H1 (cell line): ENCODE results near the gene NCAM1. TPM values are rescaled to one million over a fixed set of nuclear protein-coding genes. Genes with fewer than 3 reads are reported as not detected.

Source experiments
- CTCF ChIA-PET: fragments of 300-600 bp; sonication (Branson Sonifier 250); formaldehyde crosslinking; loops from one replicate; lab custom pipeline; 2021; ENCODE audit not compliant: partially characterized antibody; lab: Charles Lee
- POLR2A ChIA-PET: fragments of 300-600 bp; sonication (Branson Sonifier 250); formaldehyde crosslinking; loops from one replicate; lab custom pipeline; 2021; ENCODE audit warnings: inconsistent platforms; ENCODE audit not compliant: partially characterized antibody; lab: Charles Lee
- DNase-seq, 2 experiments: peaks; one replicate each; pipeline versions ENCODE4 v3.0.0 to v3.0.0-alpha.2; 2010 to 2022; ENCODE audit warnings: low spot score in 2 of 2, low read depth in 1 of 2, mixed read lengths in 1 of 2
- FAIRE-seq: peaks from 2 replicates; lab custom pipeline; 2011; peaks lifted over from hg19 to GRCh38; lab: Jason Lieb, UNC
- H2AFZ ChIP-seq: 2 replicates; pipeline ENCODE4 v1.8.1; 2012; ENCODE audit warnings: low read length, inconsistent platforms
- H2AK5ac ChIP-seq: 2 replicates; pipeline ENCODE4 v1.6.1; 2013; ENCODE audit warnings: low read depth, low read length
- H2BK120ac ChIP-seq: replicated peaks from 2 replicates; pipeline ENCODE3; 2013; ENCODE audit warnings: low read depth, low read length, inconsistent platforms
- H2BK12ac ChIP-seq: 2 replicates; pipeline ENCODE4 v1.6.1; 2013; ENCODE audit warnings: low read depth, low read length
- H2BK15ac ChIP-seq: 2 replicates; pipeline ENCODE4 v1.6.1; 2013; ENCODE audit warnings: low read length
- H2BK20ac ChIP-seq: 2 replicates; pipeline ENCODE4 v1.6.1; 2013; ENCODE audit warnings: low read length
- H2BK5ac ChIP-seq: 2 replicates; pipeline ENCODE4 v1.6.1; 2013; ENCODE audit warnings: low read depth, low read length
- H3K14ac ChIP-seq: 2 replicates; pipeline ENCODE4 v1.6.1; 2013; ENCODE audit warnings: inconsistent platforms; ENCODE audit not compliant: insufficient read length
- H3K18ac ChIP-seq: 2 replicates; pipeline ENCODE4 v1.6.1; 2013; ENCODE audit warnings: low read length; ENCODE audit errors: extremely low read depth
- H3K23ac ChIP-seq: 2 replicates; pipeline ENCODE4 v1.6.1; 2013; ENCODE audit warnings: inconsistent platforms; ENCODE audit not compliant: insufficient read length
- H3K23me2 ChIP-seq: 2 replicates; pipeline ENCODE4 v1.6.1; 2013; ENCODE audit warnings: low read depth, low read length
- H3K27ac ChIP-seq: 2 replicates; pipeline ENCODE4 v1.6.1; 2011; ENCODE audit warnings: low read depth, low read length, inconsistent platforms
- H3K27me3 ChIP-seq, 4 experiments: replicated peaks in 1 of 4; 1 replicate in 1 of 4; 2 replicates in 3 of 4; pipeline versions ENCODE4 v1.6.1 to v1.8.1; 2011 to 2013; ENCODE audit warnings: low read length in 3 of 4, mild to moderate bottlenecking in 3 of 4, inconsistent platforms in 2 of 4, mixed read lengths in 2 of 4, moderate library complexity in 1 of 4; ENCODE audit not compliant: control insufficient read depth in 3 of 4, insufficient read depth in 3 of 4; ENCODE audit errors: extremely low read depth in 1 of 4
- H3K36me3 ChIP-seq, 4 experiments: 2 replicates each; pipeline versions ENCODE4 v1.6.1 to v1.8.1; 2011 to 2013; ENCODE audit warnings: mild to moderate bottlenecking in 4 of 4, low read length in 3 of 4, moderate library complexity in 2 of 4, control low read depth in 1 of 4, inconsistent platforms in 1 of 4; ENCODE audit not compliant: insufficient read depth in 4 of 4, control insufficient read depth in 2 of 4
- H3K4ac ChIP-seq: replicated peaks from 2 replicates; pipeline ENCODE3; 2013; ENCODE audit warnings: low read length, low read depth, mixed read lengths, inconsistent platforms; ENCODE audit not compliant: insufficient read length
- H3K4me1 ChIP-seq, 4 experiments: replicated peaks in 1 of 4; 1 replicate in 1 of 4; 2 replicates in 3 of 4; pipeline versions ENCODE4 v1.6.1 to v1.8.1; 2011 to 2013; ENCODE audit warnings: low read length in 3 of 4, inconsistent platforms in 2 of 4, mixed read lengths in 1 of 4; ENCODE audit not compliant: insufficient read depth in 4 of 4, control insufficient read depth in 3 of 4
- H3K4me2 ChIP-seq, 2 experiments: 2 replicates each; pipeline versions ENCODE4 v1.6.1 to v1.8.1; 2011 to 2013; ENCODE audit warnings: low read depth in 2 of 2, low read length in 2 of 2, control low read depth in 1 of 2, inconsistent platforms in 1 of 2, mild to moderate bottlenecking in 1 of 2; ENCODE audit not compliant: insufficient read depth in 1 of 2
- H3K4me3 ChIP-seq, 4 experiments: fragments of 200-600, 300-600 bp in 1 of 4; sonication (generic), shearing (Covaris generic), sonication (Bioruptor Twin) in 1 of 4; 2 replicates each; pipeline versions ENCODE4 v1.5.1 to v1.8.1; 2011 to 2016; ENCODE audit warnings: low read length in 4 of 4, low read depth in 3 of 4, control low read depth in 2 of 4, inconsistent platforms in 2 of 4, mild to moderate bottlenecking in 2 of 4, mixed read lengths in 1 of 4, moderate library complexity in 1 of 4; ENCODE audit not compliant: insufficient read depth in 2 of 4; ENCODE audit errors: extremely low read depth in 1 of 4
- H3K56ac ChIP-seq: replicated peaks from 2 replicates; pipeline ENCODE3; 2013; ENCODE audit warnings: low read depth, mild to moderate bottlenecking, mixed read lengths, low read length, inconsistent platforms; ENCODE audit not compliant: insufficient read length
- H3K79me1 ChIP-seq: 2 replicates; pipeline ENCODE4 v1.6.1; 2013; ENCODE audit warnings: low read depth, low read length, control low read depth
- H3K79me2 ChIP-seq, 2 experiments: 2 replicates each; pipeline versions ENCODE4 v1.6.1 to v1.8.1; 2012 to 2013; ENCODE audit warnings: low read length in 2 of 2, mild to moderate bottlenecking in 2 of 2, inconsistent platforms in 1 of 2; ENCODE audit not compliant: insufficient read depth in 2 of 2, control insufficient read depth in 1 of 2
- H3K9ac ChIP-seq, 4 experiments: replicated peaks in 1 of 4; 1 replicate in 1 of 4; 2 replicates in 3 of 4; pipeline versions ENCODE4 v1.6.1 to v1.8.1; 2011 to 2013; ENCODE audit warnings: low read depth in 3 of 4, low read length in 3 of 4, control low read depth in 2 of 4, mild to moderate bottlenecking in 2 of 4, moderate library complexity in 2 of 4, inconsistent platforms in 1 of 4; ENCODE audit errors: extremely low read depth in 1 of 4
- H3K9me3 ChIP-seq, 2 experiments: 2 replicates each; pipeline versions ENCODE4 v1.6.1 to v1.8.1; 2012 to 2013; ENCODE audit warnings: mild to moderate bottlenecking in 2 of 2, moderate library complexity in 2 of 2, control low read depth in 1 of 2, inconsistent platforms in 1 of 2, low read depth in 1 of 2, low read length in 1 of 2, mixed read lengths in 1 of 2; ENCODE audit not compliant: insufficient read depth in 2 of 2
- H4K20me1 ChIP-seq, 2 experiments: replicated peaks in 1 of 2; 2 replicates each; pipeline versions ENCODE3 to v1.8.1; 2011 to 2013; ENCODE audit warnings: inconsistent platforms in 2 of 2, low read length in 2 of 2, mild to moderate bottlenecking in 1 of 2; ENCODE audit not compliant: insufficient read depth in 2 of 2, control insufficient read depth in 1 of 2
- H4K5ac ChIP-seq: 2 replicates; pipeline ENCODE4 v1.6.1; 2013; ENCODE audit warnings: low read length, low read depth, mixed read lengths, inconsistent platforms; ENCODE audit not compliant: insufficient read length
- H4K8ac ChIP-seq: 2 replicates; pipeline ENCODE4 v1.8.0; 2013; ENCODE audit warnings: mild to moderate bottlenecking, moderate library complexity, low read length, inconsistent platforms; ENCODE audit not compliant: insufficient read depth; ENCODE audit errors: extremely low read depth
- H4K91ac ChIP-seq: replicated peaks from 2 replicates; pipeline ENCODE3; 2013; ENCODE audit warnings: low read length, mixed read lengths, inconsistent platforms; ENCODE audit not compliant: insufficient read length
- GTF2F1 ChIP-seq: IDR thresholded peaks from 2 replicates; pipeline ENCODE4 v1.6.1; 2012; ENCODE audit warnings: low read depth, low read length, improper control_type of control experiment, borderline replicate concordance
- JUND ChIP-seq: IDR thresholded peaks from 2 replicates; pipeline ENCODE4 v1.6.1; 2011; ENCODE audit warnings: mild to moderate bottlenecking, improper control_type of control experiment, low read length
- KDM4A ChIP-seq: IDR thresholded peaks from one replicate; pipeline ENCODE4 v1.7.1; 2012; ENCODE audit warnings: low read depth, mild to moderate bottlenecking, moderate library complexity, low read length, inconsistent platforms; ENCODE audit not compliant: severe bottlenecking
- RAD21 ChIP-seq, 2 experiments: IDR thresholded peaks in 1 of 2; conservative IDR thresholded peaks in 1 of 2; 2 replicates each; pipeline ENCODE4 v1.6.1; 2011; ENCODE audit warnings: low read depth in 2 of 2, low read length in 2 of 2, improper control_type of control experiment in 1 of 2, inconsistent platforms in 1 of 2, mild to moderate bottlenecking in 1 of 2, moderate library complexity in 1 of 2
- SAP30 ChIP-seq: fragments of 300-600 bp; sonication (generic); IDR thresholded peaks from 2 replicates; pipeline ENCODE4 v1.7.1; 2012; ENCODE audit warnings: low read length, moderate library complexity, mild to moderate bottlenecking, inconsistent platforms; ENCODE audit not compliant: insufficient read depth, insufficient replicate concordance
- SIX5 ChIP-seq: IDR thresholded peaks from 2 replicates; pipeline ENCODE4 v1.6.1; 2011; ENCODE audit warnings: mild to moderate bottlenecking, low read depth, low read length
- WGBS, 2 experiments: shearing (Covaris generic) in 1 of 2; methylation state at CpG; one replicate each; pipeline versions ENCODE4 v1.1.6 to v1.1.7; 2013 to 2015; ENCODE audit warnings: low lambda C conversion rate in 2 of 2, mixed read lengths in 2 of 2, inconsistent platforms in 1 of 2, low coverage in 1 of 2, missing lambda C conversion rate in 1 of 2; ENCODE audit not compliant: insufficient replicate concordance in 2 of 2, insufficient coverage in 1 of 2, insufficient read length in 1 of 2; ENCODE audit errors: extremely low coverage in 1 of 2, missing lambda C conversion rate in 1 of 2; 5-methylcytosine and 5-hydroxymethylcytosine counted together
- polyA plus RNA-seq, 7 experiments: library from polyadenylated mRNA; depleted of rRNA in 3 of 7; stranded (reverse) in 5 of 7; unstranded in 2 of 7; fragments of >200 nt in 5 of 7; fragments of 200-250 nt in 2 of 7; gene quantifications; 1 replicate in 5 of 7; 2 replicates in 1 of 7; 4 replicates in 1 of 7; pipeline versions ENCODE4 v1.2.1 to v1.2.3, GENCODE V29; 2011 to 2013; ENCODE audit warnings: missing spikeins in 2 of 7, mixed read lengths in 2 of 7
- total RNA-seq: library from RNA; stranded (reverse); fragmentation: NEBNext Ultra II Directional; extraction: Animal tissue kit (Norgen Biotek cat#: 25700); gene quantifications from 2 replicates; pipeline ENCODE4 v1.2.1, GENCODE V29; 2021
- TF ChIP-seq, protein P1 (sequence below), 3 experiments: IDR thresholded peaks; 1 replicate in 2 of 3; 2 replicates in 1 of 3; pipeline versions ENCODE4 v1.5.1 to v1.6.1; 2011; ENCODE audit warnings: low read length in 3 of 3, mild to moderate bottlenecking in 3 of 3, inconsistent platforms in 2 of 3, low read depth in 1 of 3, moderate library complexity in 1 of 3; ENCODE audit not compliant: insufficient read depth in 1 of 3; ENCODE audit errors: control extremely low read depth in 1 of 3

NCAM1 gene
- total and polyA plus RNA-seq, 2 of the 8 experiments (the other 6 are each of a cell fraction or from before 2014, with no cell fraction given): 3.1 to 4.3 TPM

DNA sequence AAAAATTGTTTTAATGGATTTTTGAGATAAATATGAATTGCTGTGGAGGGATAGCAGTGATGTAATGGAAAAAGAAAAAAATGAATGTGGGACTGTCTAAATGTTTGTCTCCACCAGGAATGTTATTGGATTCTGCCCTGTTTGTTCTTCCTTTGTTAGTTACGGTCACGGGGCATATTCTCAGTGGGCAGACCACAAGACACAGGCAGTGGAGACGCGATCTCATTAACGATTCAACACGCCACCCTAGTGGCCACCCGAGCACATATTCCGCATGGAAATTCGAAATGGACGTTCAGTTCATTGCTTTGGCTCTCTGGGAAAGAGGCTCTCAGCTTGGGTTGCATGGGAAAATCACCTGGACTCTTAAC, 201.4 kb downstream of the NCAM1 start:
- Histone ChIP-seq H2BK15ac (no peak overlapping the region), H2BK20ac (no peak overlapping the region), H3K56ac (no peak overlapping the region), H3K4me2 (no peak overlapping the region), H2AFZ (no peak overlapping the region), H3K14ac (no peak overlapping the region), H3K4ac (no peak overlapping the region), H3K23me2 (no peaks in the 10 kb centered on the region), H3K4me1 (0 out of 7 replicates have a peak, but pooled peaks cover 0 to 1% (median 0%) of the 10 kb centered on the region in 4 experiments), H3K79me1 (no peaks in the 10 kb centered on the region), H3K27me3 (no peaks in the 10 kb centered on the region; a peak in 1 of 7 replicates), H3K9me3 (no peaks in the 10 kb centered on the region), H2BK5ac (no peak overlapping the region), H2BK120ac (no peak overlapping the region), H3K79me2 (no peaks in the 10 kb centered on the region), H3K4me3 (no peak overlapping the region), H2AK5ac (no peak overlapping the region), H4K8ac (no peak overlapping the region), H3K27ac (no peak overlapping the region), H3K23ac (no peak overlapping the region), H2BK12ac (no peak overlapping the region), H3K36me3 (no peaks in the 10 kb centered on the region), H4K20me1 (no peaks in the 10 kb centered on the region), H4K5ac (no peak overlapping the region), H4K91ac (no peak overlapping the region), H3K9ac (no peak overlapping the region), H3K18ac (no peak overlapping the region)
- FAIRE-seq (no peak), DNase-seq (no peak)
- CTCF ChIA-PET: interaction anchor here (0.8 to 2.3 kb wide), 4 partner anchors 12 to 112 kb away, joined by 3 to 5 read pairs (median 4); no protein-coding TSS in a partner anchor
- 83% methylated on average over 10 of the region's 10 CpGs; no CpG with 5 or more reads in 1 of the 2 experiments for WGBS, 2 experiments
- POLR2A ChIA-PET: no interaction called here
- TF ChIP-seq SIX5: no peak
- TF ChIP-seq RAD21 (IDR thresholded peaks at IDR 0.05 in 1 of 2, conservative IDR thresholded peaks at IDR 0.05 in 1 of 2; ENCODE audit: low read depth in 2 of 2, low read length in 2 of 2): peak in 1 of 2 experiments; percentile 33; a peak in 2 of 4 replicates
- no peak for TF ChIP-seq GTF2F1
- TF ChIP-seq JUND: no peak
- no peak for TF ChIP-seq SAP30
- TF ChIP-seq KDM4A: no peak
- TF ChIP-seq, protein P1, sequence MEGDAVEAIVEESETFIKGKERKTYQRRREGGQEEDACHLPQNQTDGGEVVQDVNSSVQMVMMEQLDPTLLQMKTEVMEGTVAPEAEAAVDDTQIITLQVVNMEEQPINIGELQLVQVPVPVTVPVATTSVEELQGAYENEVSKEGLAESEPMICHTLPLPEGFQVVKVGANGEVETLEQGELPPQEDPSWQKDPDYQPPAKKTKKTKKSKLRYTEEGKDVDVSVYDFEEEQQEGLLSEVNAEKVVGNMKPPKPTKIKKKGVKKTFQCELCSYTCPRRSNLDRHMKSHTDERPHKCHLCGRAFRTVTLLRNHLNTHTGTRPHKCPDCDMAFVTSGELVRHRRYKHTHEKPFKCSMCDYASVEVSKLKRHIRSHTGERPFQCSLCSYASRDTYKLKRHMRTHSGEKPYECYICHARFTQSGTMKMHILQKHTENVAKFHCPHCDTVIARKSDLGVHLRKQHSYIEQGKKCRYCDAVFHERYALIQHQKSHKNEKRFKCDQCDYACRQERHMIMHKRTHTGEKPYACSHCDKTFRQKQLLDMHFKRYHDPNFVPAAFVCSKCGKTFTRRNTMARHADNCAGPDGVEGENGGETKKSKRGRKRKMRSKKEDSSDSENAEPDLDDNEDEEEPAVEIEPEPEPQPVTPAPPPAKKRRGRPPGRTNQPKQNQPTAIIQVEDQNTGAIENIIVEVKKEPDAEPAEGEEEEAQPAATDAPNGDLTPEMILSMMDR (IDR thresholded peaks at IDR 0.05; ENCODE audit: control extremely low read depth in 1 of 3, insufficient read depth in 1 of 3, low read depth in 1 of 3, low read length in 3 of 3): peak in 2 of 3 experiments; percentile 24 to 31; a peak in 2 of 4 replicates
